Measurements from ENCODE around the gene SOWAHA.

- TF ChIP-seq EZH2 (optimal IDR thresholded peaks at IDR 0.05; ENCODE audit: low read depth, low read length) (no peak), CTCF (IDR thresholded peaks at IDR 0.05; ENCODE audit: low read length) (no peak), EZH2phosphoT487 (IDR thresholded peaks at IDR 0.05; ENCODE audit: low read length) (no peak)
These were observed 13.7 kb upstream of the SOWAHA start for GRCh38 chr5:132799392-132799791.
